BJ (cell line): Measurements from ENCODE around the gene ZBTB21. TPM values are rescaled to one million over a fixed set of nuclear protein-coding genes. Genes with fewer than 3 reads are reported as not detected.

ENCODE experiments used
- CTCF ChIA-PET: fragments of 350-600 bp; formaldehyde crosslinking; extraction: SDS; loops from one replicate; lab custom pipeline; 2021; ENCODE audit warnings: antibody characterized with exemption, inconsistent platforms; lab: Yijun Ruan, JAX
- POLR2A ChIA-PET: fragments of 300-600 bp; sonication (Branson Sonifier 250); formaldehyde crosslinking; extraction: SDS; loops from one replicate; lab custom pipeline; 2021; ENCODE audit warnings: antibody characterized with exemption; lab: Charles Lee
- DNase-seq: peaks from one replicate; pipeline ENCODE4 v3.0.0-alpha.2; 2011; ENCODE audit warnings: low read depth
- H3K27me3 ChIP-seq: 2 replicates; pipeline ENCODE4 v1.6.0; 2011; ENCODE audit warnings: low read length; ENCODE audit not compliant: control insufficient read depth, insufficient read depth
- H3K36me3 ChIP-seq: 2 replicates; pipeline ENCODE4 v1.5.1; 2011; ENCODE audit warnings: low read length; ENCODE audit not compliant: control insufficient read depth, insufficient read depth
- H3K4me3 ChIP-seq: 2 replicates; pipeline ENCODE4 v1.5.1; 2011; ENCODE audit warnings: low read depth, mild to moderate bottlenecking, control low read depth, low read length
- polyA minus RNA-seq: library from RNA; depleted of rRNA, polyadenylated mRNA; stranded (reverse); fragments of >200 nt; gene quantifications from 2 replicates; pipeline ENCODE4 v1.2.3, GENCODE V29; 2011; rRNA and poly(A)+ RNA removed
- polyA plus RNA-seq: library from polyadenylated mRNA; depleted of rRNA; stranded (reverse); fragments of >200 nt; gene quantifications from 2 replicates; pipeline ENCODE4 v1.2.3, GENCODE V29; 2011; rRNA removed
- TF ChIP-seq, protein P1 (sequence below): IDR thresholded peaks from 2 replicates; pipeline ENCODE4 v1.5.1; 2011; ENCODE audit warnings: low read depth, mild to moderate bottlenecking, control low read depth, inconsistent platforms, low read length, moderate library complexity; ENCODE audit not compliant: insufficient read depth

ZBTB21 gene
- polyA plus RNA-seq: 8.1 and 10.7 TPM in 2 replicates
- 14.8 and 15.0 TPM in 2 replicates for polyA minus RNA-seq

DNA sequence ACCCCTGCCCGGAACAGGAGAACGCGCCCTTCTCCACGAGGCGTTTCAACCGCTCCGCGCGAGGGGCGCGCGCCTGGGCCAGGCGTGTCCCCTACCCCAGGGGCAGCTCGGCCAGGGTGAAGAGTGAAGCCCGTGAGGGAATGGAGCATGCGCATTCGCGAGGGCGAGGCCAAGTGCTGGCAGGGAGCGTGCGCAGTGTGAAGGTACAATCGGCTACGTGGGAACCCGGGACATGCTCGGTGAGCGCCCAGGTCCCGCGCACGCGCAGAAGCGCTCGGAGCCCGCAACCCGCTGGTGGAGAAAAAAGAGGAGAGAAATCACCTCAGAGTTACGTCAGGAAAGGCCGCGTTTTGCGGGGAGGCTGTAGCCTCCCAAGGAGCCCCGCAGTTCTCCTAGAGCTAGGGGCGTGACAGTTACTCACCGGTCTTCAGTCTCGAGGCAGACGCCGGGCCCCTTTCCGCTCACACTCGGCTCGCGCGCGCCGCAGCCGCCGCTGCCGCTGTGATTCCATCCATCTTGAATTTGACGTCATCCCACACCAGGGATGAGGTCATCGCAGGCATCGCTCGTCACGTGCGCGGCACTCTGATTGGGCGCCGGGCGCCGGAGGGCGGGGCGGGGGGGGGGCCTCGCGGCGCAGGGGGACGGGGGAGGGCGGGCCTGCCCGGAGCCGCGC is at the start of gene ZBTB21:
Gene ZBTB21 (minus strand): TSS at position 530 of the 676 bp plus-strand sequence. CDS start 16,265 bp downstream, outside the sequence.
- H3K27me3 ChIP-seq: no peaks in the 10 kb centered on the region
- DNase-seq: peak; percentile 77
- TF ChIP-seq, protein P1, sequence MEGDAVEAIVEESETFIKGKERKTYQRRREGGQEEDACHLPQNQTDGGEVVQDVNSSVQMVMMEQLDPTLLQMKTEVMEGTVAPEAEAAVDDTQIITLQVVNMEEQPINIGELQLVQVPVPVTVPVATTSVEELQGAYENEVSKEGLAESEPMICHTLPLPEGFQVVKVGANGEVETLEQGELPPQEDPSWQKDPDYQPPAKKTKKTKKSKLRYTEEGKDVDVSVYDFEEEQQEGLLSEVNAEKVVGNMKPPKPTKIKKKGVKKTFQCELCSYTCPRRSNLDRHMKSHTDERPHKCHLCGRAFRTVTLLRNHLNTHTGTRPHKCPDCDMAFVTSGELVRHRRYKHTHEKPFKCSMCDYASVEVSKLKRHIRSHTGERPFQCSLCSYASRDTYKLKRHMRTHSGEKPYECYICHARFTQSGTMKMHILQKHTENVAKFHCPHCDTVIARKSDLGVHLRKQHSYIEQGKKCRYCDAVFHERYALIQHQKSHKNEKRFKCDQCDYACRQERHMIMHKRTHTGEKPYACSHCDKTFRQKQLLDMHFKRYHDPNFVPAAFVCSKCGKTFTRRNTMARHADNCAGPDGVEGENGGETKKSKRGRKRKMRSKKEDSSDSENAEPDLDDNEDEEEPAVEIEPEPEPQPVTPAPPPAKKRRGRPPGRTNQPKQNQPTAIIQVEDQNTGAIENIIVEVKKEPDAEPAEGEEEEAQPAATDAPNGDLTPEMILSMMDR: no peak
- H3K4me3 ChIP-seq: peak within 1 kb of the TSS; percentile 62
- peaks cover 3% of the 10 kb centered on the region; the same call in 1 of the 2 replicates for H3K36me3 ChIP-seq
- CTCF ChIA-PET: interaction anchor here (0.9 to 1.2 kb wide), 2 partner anchors 71 to 98 kb away, joined by 3 to 7 read pairs; no protein-coding TSS in a partner anchor
- POLR2A ChIA-PET: interaction anchor here (0.5 to 0.7 kb wide), 2 partner anchors 15 to 18 kb away, joined by 3 to 5 read pairs; no protein-coding TSS in a partner anchor

DNA sequence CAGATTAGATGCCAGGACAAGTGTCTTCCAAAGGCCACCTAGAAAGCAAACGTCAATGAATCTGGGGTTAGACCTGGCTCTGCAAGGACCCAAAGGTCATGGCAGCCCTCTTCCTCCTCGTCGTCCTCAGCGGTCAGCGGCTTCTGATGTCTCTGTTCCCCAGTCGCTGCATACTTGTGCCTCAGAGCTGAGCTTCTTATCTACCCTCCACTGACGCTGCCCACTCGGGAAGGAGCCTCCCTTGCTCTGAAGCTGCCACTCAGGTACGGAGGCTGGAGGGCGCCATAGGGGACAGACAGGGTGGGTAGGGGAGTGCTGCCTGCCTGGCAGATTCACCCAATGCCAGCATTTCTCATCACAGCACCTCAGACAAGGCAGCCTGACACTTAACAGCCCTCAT is 49.6 kb upstream of the ZBTB21 start:
- no peak for DNase-seq
- TF ChIP-seq, protein P1: no peak
- Histone ChIP-seq H3K36me3 (no peaks in the 10 kb centered on the region), H3K27me3 (peaks cover 6% of the 10 kb centered on the region; the same call in 1 of the 2 replicates), H3K4me3 (no peak overlapping the region)
- POLR2A ChIA-PET: no interaction called here
- CTCF ChIA-PET: no interaction called here

DNA sequence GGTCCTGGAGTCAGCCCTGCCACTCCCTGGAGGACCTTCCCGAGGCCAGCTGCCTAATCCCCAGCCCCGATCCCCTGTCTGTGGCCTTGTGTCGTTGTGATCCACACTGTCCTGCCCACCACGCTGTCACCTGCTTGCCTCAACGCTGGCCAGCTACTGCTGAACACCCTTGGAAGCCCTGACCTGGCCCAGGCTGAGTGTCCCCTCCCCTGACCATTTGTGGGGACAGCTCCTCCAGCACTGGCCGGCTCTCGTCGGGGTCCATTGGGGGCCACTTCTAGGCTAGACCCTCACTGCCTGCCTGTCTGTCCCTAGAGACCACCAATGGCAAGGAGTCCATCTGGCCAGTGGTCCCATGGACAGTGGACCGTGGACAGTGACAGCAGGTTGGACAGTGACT is 49.0 kb upstream of the ZBTB21 start:
- CTCF ChIA-PET: no interaction called here
- no peaks in the 10 kb centered on the region for H3K36me3 ChIP-seq
- DNase-seq: no peak

DNA sequence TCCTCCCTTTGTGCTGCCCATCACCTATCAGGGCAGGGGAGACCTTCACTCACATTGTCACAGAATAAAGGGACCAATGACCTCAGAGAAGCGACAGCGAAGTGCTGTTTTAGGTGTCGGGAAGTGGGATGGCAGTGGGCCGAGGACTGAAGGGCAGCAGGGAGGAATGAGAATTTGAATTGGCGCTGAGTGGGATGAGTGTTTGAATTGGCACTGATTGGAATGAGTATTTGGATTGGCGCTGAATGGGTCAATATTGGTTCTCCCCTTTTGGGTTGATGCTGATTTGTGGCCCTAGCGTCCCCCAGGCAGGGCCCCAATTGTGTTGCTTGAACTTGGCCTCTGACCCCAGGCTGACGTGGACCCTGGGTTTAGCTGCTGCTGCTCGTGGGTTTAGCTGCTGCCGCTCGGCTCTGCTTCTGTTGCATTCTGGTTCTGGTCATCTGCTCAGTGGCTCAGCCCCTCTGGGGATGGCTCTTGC is 48.5 kb upstream of the ZBTB21 start:
- CTCF ChIA-PET: interaction anchor here (0.7 kb wide), 1 partner anchor 123 kb away, joined by 3 read pairs; no protein-coding TSS in a partner anchor
- POLR2A ChIA-PET: no interaction called here
- TF ChIP-seq, protein P1: no peak

More for the DNA sequence above, 49.0 kb upstream of the ZBTB21 start:
- H3K27me3 ChIP-seq: peaks cover 6% of the 10 kb centered on the region; the same call in 1 of the 2 replicates
- POLR2A ChIA-PET: no interaction called here
- TF ChIP-seq, protein P1: no peak
- H3K4me3 ChIP-seq: no peak overlapping the region

DNA sequence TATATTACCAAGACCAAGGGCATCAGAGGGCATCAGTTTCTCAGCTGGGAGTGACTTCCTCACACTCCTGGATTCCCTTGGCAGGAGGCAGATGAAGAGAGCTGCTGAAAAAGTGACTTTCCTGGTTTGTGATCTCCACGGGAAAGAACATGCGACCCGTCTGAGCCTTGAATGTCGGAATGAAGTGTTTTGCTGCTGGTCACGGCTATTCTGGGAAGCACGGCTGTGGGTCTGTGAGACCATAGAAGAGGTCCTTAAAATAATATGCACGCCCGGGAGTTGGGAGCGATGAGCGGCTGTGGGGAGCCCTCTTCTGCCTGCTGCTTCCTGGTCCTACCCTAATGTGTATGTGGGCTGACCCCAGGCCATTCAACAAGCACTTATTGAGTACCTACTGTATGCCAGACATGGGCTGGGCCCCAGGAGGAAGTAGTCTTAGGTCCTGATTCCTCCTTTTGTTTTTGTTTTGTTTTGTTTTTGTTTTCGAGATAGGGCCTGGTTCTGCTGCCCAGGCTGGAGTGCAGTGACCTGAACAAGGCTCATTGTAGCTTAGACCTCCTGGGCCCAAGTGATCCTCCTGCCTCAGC is 47.8 kb upstream of the ZBTB21 start:
- TF ChIP-seq, protein P1: no peak
- ChIA-PET CTCF (interaction anchor here (0.7 kb wide), 1 partner anchor 122 kb away, joined by 3 read pairs; no protein-coding TSS in a partner anchor), POLR2A (no interaction called here)
- H3K36me3 ChIP-seq: no peaks in the 10 kb centered on the region
- H3K4me3 ChIP-seq: no peak overlapping the region
- DNase-seq: no peak
- peaks cover 6% of the 10 kb centered on the region; the same call in 1 of the 2 replicates for H3K27me3 ChIP-seq

More for the DNA sequence above, 48.5 kb upstream of the ZBTB21 start:
- Histone ChIP-seq H3K27me3 (peaks cover 6% of the 10 kb centered on the region; the same call in 1 of the 2 replicates), H3K4me3 (no peak overlapping the region), H3K36me3 (no peaks in the 10 kb centered on the region)
- no peak for DNase-seq
